ENCODE measurements around the gene RB1.
A peak's percentile ranks its signal among the peaks of the same experiment; 100 is the strongest.

RB1 gene

DNA sequence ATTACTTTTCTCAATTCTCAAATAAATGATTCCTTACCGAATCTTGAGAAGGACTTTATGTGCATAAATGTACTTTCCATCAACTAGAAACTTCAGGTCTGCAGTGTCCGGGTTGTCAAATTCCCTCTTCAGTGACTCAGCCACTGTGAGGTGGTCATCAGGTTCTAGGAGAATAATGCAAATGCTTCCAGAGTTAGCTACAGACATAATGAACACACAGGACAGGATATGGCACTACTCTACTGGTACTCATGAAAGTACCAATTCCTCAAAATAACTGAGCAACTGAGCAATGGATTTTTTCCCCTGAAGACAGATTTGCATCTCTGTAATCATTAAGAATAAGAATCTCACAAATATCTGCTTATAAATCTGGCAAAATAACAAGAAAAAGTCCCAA, 198.2 kb downstream of the RB1 start:
- Histone ChIP-seq H4K8ac (ENCODE audit: low read depth, low read length) (no peak overlapping the region), H3K4me3 (ENCODE audit: low read length) (no peak overlapping the region), H3K4ac (ENCODE audit: low read depth, low read length) (no peak overlapping the region), H3K4me2 (ENCODE audit: low read length) (no peak overlapping the region), H3K9ac (ENCODE audit: low read length) (no peak overlapping the region), H2BK15ac (replicated peaks; ENCODE audit: low read depth) (no peak overlapping the region), H3K23ac (ENCODE audit: low read length) (no peak overlapping the region), H3K4me1 (ENCODE audit: control insufficient read depth, low read depth, low read length) (peaks cover 5% of the 10 kb centered on the region), H3K18ac (ENCODE audit: low read length) (no peak overlapping the region), H2BK5ac (ENCODE audit: low read length) (no peak overlapping the region), H3K56ac (ENCODE audit: low read length) (no peak overlapping the region), H2AK5ac (ENCODE audit: low read length) (no peak overlapping the region), H2BK120ac (ENCODE audit: low read depth, low read length) (no peak overlapping the region), H3K36me3 (ENCODE audit: control insufficient read depth, insufficient read depth, low read length) (no peaks in the 10 kb centered on the region), H3K79me1 (ENCODE audit: low read length) (no peaks in the 10 kb centered on the region), H3K79me2 (ENCODE audit: control insufficient read depth, insufficient read depth, low read length) (no peaks in the 10 kb centered on the region), H4K5ac (ENCODE audit: low read length) (no peak overlapping the region), H3K27ac (ENCODE audit: low read depth, low read length) (no peak overlapping the region), H3K27me3 (ENCODE audit: insufficient read depth, low read length, poor library complexity) (no peaks in the 10 kb centered on the region)
- WGBS (ENCODE audit: extremely low coverage, insufficient coverage, low lambda C conversion rate): no CpG with 5 or more reads among the region's 2 CpGs
- DNase-seq: no peak

DNA sequence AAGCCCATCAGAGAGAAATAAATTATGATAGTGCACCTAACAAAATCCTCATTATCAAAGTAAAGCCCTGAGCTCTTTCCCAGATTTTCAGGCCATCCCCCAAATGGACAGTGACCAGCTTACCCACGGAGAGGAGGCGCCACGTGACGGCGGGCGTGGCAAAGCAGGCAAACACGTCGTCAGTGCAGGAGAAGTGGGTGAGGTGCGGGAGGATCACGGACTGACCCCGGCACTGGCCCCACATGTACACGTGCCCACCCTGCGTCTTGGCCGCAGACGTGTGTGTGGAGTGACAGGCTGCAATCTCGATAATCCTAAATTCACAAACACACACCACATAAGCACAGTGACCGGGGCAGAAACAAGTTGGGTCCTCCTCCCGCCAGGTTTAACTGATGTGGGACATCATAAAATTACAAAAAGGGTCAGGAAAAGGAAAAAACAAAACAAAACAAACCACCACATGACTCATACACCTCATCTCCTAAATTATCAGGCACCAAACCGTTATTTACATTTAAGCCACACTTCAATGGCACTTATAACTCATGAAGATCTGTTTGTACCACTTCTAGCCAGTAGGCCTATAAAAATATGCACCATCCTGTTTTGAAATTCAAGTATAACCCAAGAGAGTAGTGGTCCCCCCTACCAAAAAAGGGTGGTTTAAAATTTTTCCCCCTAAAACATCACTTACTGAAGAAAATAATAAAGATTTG, 199.2 kb downstream of the RB1 start:
- no peak overlapping the region for H4K8ac ChIP-seq (ENCODE audit: low read depth, low read length)
- no peak overlapping the region for H2BK5ac ChIP-seq (ENCODE audit: low read length)
- H2AK5ac ChIP-seq (ENCODE audit: low read length): no peak overlapping the region
- no peak overlapping the region for H3K23ac ChIP-seq (ENCODE audit: low read length)
- no peaks in the 10 kb centered on the region for H3K79me1 ChIP-seq (ENCODE audit: low read length)
- H2BK120ac ChIP-seq (ENCODE audit: low read depth, low read length): no peak overlapping the region
- no peak overlapping the region for H3K9ac ChIP-seq (ENCODE audit: low read length)
- no peaks in the 10 kb centered on the region for H3K36me3 ChIP-seq (ENCODE audit: control insufficient read depth, insufficient read depth, low read length)
- no peak overlapping the region for H3K18ac ChIP-seq (ENCODE audit: low read length)
- no peak overlapping the region for H3K56ac ChIP-seq (ENCODE audit: low read length)
- H3K4me2 ChIP-seq (ENCODE audit: low read length): no peak overlapping the region
- no peak overlapping the region for H4K5ac ChIP-seq (ENCODE audit: low read length)
- no CpG with 5 or more reads among the region's 19 CpGs for WGBS (ENCODE audit: extremely low coverage, insufficient coverage, low lambda C conversion rate)
- no peak for DNase-seq
- H3K4me1 ChIP-seq (ENCODE audit: control insufficient read depth, low read depth, low read length): peaks cover 5% of the 10 kb centered on the region
- H3K79me2 ChIP-seq (ENCODE audit: control insufficient read depth, insufficient read depth, low read length): no peaks in the 10 kb centered on the region
- H3K27ac ChIP-seq (ENCODE audit: low read depth, low read length): no peak overlapping the region
- H2BK15ac ChIP-seq (replicated peaks; ENCODE audit: low read depth): no peak overlapping the region
- H3K4ac ChIP-seq (ENCODE audit: low read depth, low read length): no peak overlapping the region
- no peak overlapping the region for H3K4me3 ChIP-seq (ENCODE audit: low read length)
- H3K27me3 ChIP-seq (ENCODE audit: insufficient read depth, low read length, poor library complexity): no peaks in the 10 kb centered on the region

DNA sequence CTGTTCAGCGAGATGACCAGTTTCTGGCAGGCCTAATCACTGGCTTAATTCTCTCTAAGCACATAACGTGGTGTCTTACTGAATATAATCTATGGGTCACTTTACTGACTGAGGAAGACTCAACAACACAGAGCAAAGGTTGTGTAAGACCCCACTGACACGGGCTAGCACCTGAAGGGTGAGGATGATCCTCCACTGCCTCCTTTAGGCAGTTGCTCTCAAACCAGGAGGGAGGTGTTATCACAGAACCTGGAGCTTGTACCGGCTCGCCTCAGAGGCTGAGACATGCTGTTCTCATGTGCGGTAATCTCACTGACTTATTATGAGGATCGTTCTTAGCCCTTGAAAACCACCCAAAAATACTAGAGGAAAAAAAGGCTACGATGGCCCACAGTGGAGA, 201.1 kb downstream of the RB1 start:
- no peak overlapping the region for H4K8ac ChIP-seq (ENCODE audit: low read depth, low read length)
- H3K4me1 ChIP-seq (ENCODE audit: control insufficient read depth, low read depth, low read length): peaks cover 5% of the 10 kb centered on the region
- no peak overlapping the region for H2BK120ac ChIP-seq (ENCODE audit: low read depth, low read length)
- no peak overlapping the region for H3K23ac ChIP-seq (ENCODE audit: low read length)
- H4K5ac ChIP-seq (ENCODE audit: low read length): no peak overlapping the region
- no peak overlapping the region for H3K56ac ChIP-seq (ENCODE audit: low read length)
- H3K36me3 ChIP-seq (ENCODE audit: control insufficient read depth, insufficient read depth, low read length): no peaks in the 10 kb centered on the region
- H2AK5ac ChIP-seq (ENCODE audit: low read length): no peak overlapping the region
- no CpG with 5 or more reads among the region's 8 CpGs for WGBS (ENCODE audit: extremely low coverage, insufficient coverage, low lambda C conversion rate)
- no peak overlapping the region for H3K4me3 ChIP-seq (ENCODE audit: low read length)
- no peaks in the 10 kb centered on the region for H3K79me2 ChIP-seq (ENCODE audit: control insufficient read depth, insufficient read depth, low read length)
- no peaks in the 10 kb centered on the region for H3K79me1 ChIP-seq (ENCODE audit: low read length)
- peak overlapping the region; percentile 9 for H3K18ac ChIP-seq (ENCODE audit: low read length)
- no peak overlapping the region for H2BK5ac ChIP-seq (ENCODE audit: low read length)
- DNase-seq: peak; percentile 46
- no peaks in the 10 kb centered on the region for H3K27me3 ChIP-seq (ENCODE audit: insufficient read depth, low read length, poor library complexity)
- H3K4me2 ChIP-seq (ENCODE audit: low read length): no peak overlapping the region
- no peak overlapping the region for H2BK15ac ChIP-seq (replicated peaks; ENCODE audit: low read depth)
- no peak overlapping the region for H3K9ac ChIP-seq (ENCODE audit: low read length)
- H3K27ac ChIP-seq (ENCODE audit: low read depth, low read length): no peak overlapping the region
- H3K4ac ChIP-seq (ENCODE audit: low read depth, low read length): peak overlapping the region; percentile 26

DNA sequence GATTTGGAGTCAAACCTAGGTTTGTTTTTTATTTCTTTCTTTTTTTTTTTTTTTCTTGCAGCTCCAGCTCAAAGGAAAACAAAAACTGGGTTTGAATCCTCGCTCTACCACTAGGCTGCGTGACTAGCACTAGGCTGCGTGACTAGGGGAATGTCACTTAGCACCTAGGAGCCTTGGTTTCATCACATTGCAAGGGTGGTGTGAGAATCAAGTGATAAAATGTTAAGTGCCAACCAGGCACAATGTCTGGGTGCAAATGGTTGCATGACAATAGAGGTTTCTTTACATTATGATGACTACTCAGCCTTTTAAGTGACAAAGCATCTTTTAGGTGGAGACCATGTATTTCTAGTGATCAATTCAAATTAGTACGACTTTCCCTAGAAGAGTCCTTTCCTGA, 201.5 kb downstream of the RB1 start:
- Histone ChIP-seq H3K79me2 (ENCODE audit: control insufficient read depth, insufficient read depth, low read length) (no peaks in the 10 kb centered on the region), H3K4me2 (ENCODE audit: low read length) (no peak overlapping the region), H2AK5ac (ENCODE audit: low read length) (no peak overlapping the region), H3K18ac (ENCODE audit: low read length) (no peak overlapping the region), H2BK5ac (ENCODE audit: low read length) (no peak overlapping the region), H3K56ac (ENCODE audit: low read length) (no peak overlapping the region), H3K36me3 (ENCODE audit: control insufficient read depth, insufficient read depth, low read length) (no peaks in the 10 kb centered on the region), H4K8ac (ENCODE audit: low read depth, low read length) (no peak overlapping the region), H3K27ac (ENCODE audit: low read depth, low read length) (no peak overlapping the region), H3K9ac (ENCODE audit: low read length) (no peak overlapping the region), H3K79me1 (ENCODE audit: low read length) (no peaks in the 10 kb centered on the region), H2BK120ac (ENCODE audit: low read depth, low read length) (no peak overlapping the region), H2BK15ac (replicated peaks; ENCODE audit: low read depth) (no peak overlapping the region), H3K23ac (ENCODE audit: low read length) (no peak overlapping the region), H4K5ac (ENCODE audit: low read length) (no peak overlapping the region), H3K4me1 (ENCODE audit: control insufficient read depth, low read depth, low read length) (peaks cover 5% of the 10 kb centered on the region), H3K4ac (ENCODE audit: low read depth, low read length) (no peak overlapping the region), H3K4me3 (ENCODE audit: low read length) (no peak overlapping the region), H3K27me3 (ENCODE audit: insufficient read depth, low read length, poor library complexity) (no peaks in the 10 kb centered on the region)
- DNase-seq: peak; percentile 92
- WGBS (ENCODE audit: extremely low coverage, insufficient coverage, low lambda C conversion rate): no CpG with 5 or more reads among the region's 4 CpGs

DNA sequence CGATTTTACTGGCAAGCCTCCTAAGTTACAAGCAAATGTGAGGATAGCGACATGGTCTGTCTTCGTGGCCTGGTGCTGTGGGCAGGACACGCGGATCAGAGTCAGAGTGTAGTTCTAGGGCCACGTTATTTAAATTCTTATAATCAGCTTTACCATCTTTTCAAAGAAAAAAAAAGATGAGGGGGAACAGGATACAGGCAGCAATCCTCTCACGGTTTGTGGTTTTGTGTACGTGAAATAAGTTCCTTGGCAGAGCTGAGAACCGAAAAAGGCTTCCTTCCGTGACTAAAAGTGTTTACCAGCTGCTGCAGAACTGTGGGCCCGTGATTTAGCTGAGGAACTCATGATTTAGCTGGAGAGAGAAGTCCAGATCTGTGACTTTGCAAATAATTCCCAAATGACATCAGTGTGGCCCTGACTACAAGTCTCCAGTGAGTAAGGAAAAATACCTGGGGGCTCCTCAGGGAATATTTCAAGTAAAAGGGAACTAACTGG, 202.1 kb downstream of the RB1 start:
- Histone ChIP-seq H4K5ac (ENCODE audit: low read length) (no peak overlapping the region), H3K4me2 (ENCODE audit: low read length) (no peak overlapping the region), H3K4me1 (ENCODE audit: control insufficient read depth, low read depth, low read length) (peaks cover 8% of the 10 kb centered on the region), H3K79me1 (ENCODE audit: low read length) (no peaks in the 10 kb centered on the region), H3K4ac (ENCODE audit: low read depth, low read length) (peak overlapping the region; percentile 23), H2BK120ac (ENCODE audit: low read depth, low read length) (peak overlapping the region; percentile 31), H2BK15ac (replicated peaks; ENCODE audit: low read depth) (no peak overlapping the region), H2BK5ac (ENCODE audit: low read length) (no peak overlapping the region), H4K8ac (ENCODE audit: low read depth, low read length) (no peak overlapping the region), H3K36me3 (ENCODE audit: control insufficient read depth, insufficient read depth, low read length) (no peaks in the 10 kb centered on the region), H2AK5ac (ENCODE audit: low read length) (no peak overlapping the region), H3K27ac (ENCODE audit: low read depth, low read length) (no peak overlapping the region), H3K4me3 (ENCODE audit: low read length) (no peak overlapping the region), H3K79me2 (ENCODE audit: control insufficient read depth, insufficient read depth, low read length) (no peaks in the 10 kb centered on the region), H3K27me3 (ENCODE audit: insufficient read depth, low read length, poor library complexity) (no peaks in the 10 kb centered on the region), H3K9ac (ENCODE audit: low read length) (no peak overlapping the region), H3K18ac (ENCODE audit: low read length) (peak overlapping the region; percentile 63), H3K23ac (ENCODE audit: low read length) (no peak overlapping the region), H3K56ac (ENCODE audit: low read length) (peak overlapping the region; percentile 51)
- peak; percentile 54 for DNase-seq
- no CpG with 5 or more reads among the region's 11 CpGs for WGBS (ENCODE audit: extremely low coverage, insufficient coverage, low lambda C conversion rate)

Measured in mesendoderm (in vitro differentiated cells).